ENCODE measurements around the gene CLEC4E.
"Not testable (repeated sequence)": the region's sequence is repeated elsewhere in the genome, so short reads cannot be mapped to it uniquely, and the experiment has no call there.

Gene CLEC4E

DNA sequence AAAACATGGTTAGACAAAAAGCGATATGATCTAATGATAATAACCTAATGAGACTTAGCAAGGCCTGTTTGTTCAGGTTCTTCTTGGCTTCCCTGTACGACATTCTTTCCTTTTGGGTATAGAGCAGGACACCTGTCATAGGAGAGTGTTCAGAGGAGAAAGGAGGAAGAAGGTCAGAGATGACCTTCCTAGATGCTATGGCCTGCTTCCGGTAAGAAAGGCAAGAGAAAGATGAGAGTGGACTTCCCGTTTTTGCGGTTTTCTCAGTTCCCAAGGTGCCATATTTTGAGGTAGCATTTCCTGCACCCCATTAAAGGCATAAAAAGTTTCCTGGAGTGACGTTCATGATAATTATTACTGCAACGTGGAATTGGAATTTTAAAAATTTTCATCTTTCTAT, 8.7 kb downstream of the CLEC4E start:
- DNase-seq, result no peak

DNA sequence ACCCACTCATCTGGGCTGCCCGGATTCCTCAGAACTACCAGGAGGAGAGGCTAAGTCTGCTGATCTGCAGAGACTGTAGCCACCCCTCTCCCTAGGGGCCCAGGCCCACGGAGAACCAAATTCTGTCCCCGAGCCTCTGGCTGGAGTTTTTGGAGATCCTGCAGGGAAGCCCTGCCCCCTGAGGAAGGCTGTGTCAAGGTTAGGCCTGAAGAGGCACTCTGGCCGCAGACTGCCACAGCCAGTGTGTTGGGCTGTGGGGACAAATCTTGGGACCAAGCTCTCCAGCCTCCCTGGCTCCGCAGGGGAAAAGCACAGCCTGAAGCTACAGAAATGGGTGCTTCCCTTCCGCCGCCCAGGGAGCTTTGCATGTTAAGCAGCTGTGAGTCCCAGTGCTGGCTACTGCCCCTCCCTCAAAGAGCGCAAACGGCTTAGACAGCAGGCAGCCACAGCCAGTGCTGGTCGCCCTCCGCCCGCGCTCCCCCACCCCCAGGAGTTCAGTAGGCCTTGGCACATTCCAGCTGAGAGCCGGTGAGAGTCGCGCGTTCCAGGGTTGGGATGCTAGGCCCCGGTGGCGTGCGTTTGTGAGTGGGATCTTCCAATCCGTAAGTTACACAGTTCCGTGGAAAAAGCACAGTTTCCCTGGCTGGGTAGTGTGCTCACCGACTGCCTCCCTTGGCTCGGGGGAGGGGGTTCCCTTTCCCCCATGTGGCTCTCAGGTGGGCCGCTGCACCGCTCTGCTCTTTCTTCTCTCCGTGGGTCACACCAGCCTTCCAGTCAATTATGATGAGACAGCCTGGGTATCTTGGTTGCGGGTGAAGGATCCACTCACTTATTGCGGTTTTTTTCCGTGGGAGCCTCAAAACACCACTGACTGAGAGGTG, 13.2 kb downstream of the CLEC4E start:
- DNase-seq, result no peak

DNA sequence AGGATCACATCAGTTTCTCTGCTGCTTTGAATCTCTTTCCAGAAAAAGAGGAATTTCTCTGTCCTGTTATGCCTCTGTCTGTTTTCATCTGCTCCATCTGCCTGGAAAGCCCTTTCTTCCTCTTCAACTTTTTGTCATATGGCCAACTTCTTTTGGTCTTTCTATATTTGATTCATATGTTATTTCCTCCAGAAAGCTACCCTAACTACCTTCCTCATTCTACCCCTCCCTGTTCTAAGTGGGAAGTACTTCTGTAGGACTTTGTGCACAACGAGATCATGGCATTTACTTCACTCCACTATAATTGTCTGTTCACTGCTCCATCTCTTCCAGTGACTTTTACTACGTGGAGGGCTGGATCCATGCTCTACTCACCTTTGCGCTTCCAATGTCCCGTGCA, 21.5 kb downstream of the CLEC4E start:
- no peak for DNase-seq

DNA sequence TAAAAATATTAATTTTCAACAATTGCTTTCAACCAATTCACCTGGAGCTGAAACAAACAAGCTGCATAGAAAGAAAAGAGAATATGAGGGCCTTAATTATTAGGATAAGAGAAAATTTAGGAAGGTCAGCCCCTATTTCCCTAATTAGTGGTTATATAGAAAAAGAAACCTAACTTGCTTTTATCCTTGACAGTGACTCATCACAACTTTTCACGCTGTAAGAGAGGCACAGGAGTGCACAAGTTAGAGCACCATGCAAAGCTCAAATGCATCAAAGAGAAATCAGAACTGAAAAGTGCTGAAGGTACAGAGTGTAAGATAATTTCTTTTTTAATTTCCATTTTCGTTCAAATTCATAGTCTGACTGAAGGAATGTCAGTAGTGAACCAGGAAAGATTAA, 22.7 kb downstream of the CLEC4E start:
- no peak for DNase-seq

DNA sequence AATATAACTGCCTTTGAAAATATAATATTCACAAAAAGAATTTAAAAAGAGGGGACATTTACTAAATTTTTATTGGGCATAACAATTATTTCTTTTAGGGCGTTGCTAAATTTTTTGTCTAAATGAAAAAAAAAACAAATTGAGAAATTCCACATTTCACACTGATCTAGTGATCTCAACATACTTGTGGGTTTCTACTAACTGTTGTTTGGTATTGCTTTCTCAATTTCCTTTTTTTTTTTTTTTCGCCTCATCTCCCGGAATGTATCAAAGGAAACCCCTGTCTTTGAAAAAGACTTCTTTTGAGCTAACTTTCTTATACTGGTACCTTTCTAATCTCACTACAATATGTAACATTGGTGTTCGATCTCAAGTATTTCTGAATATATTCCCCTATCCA, 27.4 kb downstream of the CLEC4E start, which contains the start of gene CLEC4D:
TSS of gene CLEC4D (plus strand) at position 248 of the 400 bp plus-strand sequence. CDS start 230 bp downstream, outside the sequence.
- DNase-seq, result no peak

DNA sequence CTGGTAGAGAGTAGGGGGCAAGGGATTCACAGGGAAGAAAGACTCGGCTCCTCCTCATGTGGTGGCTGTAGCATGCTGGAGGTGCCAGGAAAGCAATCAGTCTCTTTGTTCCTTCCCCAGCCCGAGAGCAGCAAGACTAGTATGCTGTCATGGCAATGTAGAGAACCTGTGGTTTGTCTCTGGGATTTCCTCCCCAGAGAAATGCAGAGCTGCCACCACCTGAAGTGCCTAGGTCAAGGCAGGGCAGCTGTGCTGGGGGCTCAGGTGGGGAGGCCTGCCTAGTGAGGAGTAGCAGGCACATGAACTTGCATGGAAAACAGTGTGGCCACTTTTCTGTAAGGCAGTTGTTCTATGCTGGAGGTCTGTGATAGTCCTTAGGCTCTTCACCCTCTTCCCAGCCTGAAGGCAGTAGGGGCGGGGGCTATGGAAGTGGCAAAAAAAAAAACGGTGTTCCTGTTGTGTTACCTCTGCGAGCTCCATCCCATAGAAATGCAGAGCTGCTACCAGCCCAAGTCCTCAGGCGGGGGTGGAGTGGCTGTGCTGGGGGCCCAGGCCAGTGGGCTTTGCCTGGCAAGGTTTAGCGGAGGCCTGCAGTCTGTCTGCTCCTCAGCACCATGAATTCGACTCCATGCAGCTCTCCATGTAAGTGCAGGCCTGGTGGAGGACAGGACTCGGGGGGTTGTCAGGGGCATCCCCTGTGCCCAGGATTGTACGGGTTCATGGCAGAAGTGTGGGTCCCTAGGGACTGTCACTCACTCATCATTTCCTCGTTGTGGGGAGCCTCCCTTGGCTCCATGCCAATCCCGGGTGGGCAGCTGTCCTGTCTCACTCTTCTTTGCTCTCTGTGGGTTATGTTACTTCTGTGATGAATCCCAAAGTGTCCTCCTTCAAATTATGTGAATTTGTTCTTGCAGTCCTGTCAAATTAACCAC, 31.5 kb downstream of the CLEC4E start:
- DNase-seq, result no peak

DNA sequence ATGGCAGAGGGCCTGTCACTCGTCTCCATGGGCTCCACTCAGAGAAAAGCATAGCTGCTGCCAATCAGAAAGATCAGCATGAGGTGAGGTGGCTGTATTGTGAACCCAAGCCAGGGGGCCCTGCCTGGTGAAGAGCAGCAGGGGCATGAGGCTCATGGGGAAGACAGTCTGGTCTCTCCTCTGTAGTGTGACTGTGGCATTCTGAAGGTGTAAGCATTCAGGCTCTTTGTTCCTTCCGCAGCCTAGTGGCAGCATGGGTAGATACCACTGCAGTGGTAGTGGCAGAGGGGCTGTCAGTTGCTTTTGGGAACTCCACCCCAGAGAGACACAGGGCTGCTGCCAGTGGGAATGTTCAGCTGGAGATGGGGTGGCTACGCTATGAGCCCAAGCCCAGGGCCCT, 32.5 kb downstream of the CLEC4E start:
- no peak for DNase-seq

DNA sequence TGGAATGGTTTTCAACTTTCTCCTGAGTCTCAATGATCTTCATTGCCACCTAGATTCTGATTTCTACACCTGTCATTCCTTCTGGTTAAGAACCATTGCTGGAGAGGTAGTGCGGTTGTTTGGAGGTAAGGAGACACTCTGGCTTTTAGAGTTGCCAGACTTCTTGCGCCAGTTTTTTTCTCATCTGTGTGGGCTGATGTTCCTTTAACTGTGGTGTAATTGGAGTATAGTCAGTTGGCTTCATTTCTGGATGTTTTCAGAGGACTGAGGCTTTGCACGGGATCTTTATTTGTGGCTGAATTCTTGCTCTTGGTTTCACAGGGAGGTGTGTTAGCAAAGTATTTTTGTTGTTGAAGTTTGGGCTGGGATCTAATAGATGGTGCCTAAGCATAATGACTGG, 33.1 kb downstream of the CLEC4E start:
- no peak for DNase-seq

DNA sequence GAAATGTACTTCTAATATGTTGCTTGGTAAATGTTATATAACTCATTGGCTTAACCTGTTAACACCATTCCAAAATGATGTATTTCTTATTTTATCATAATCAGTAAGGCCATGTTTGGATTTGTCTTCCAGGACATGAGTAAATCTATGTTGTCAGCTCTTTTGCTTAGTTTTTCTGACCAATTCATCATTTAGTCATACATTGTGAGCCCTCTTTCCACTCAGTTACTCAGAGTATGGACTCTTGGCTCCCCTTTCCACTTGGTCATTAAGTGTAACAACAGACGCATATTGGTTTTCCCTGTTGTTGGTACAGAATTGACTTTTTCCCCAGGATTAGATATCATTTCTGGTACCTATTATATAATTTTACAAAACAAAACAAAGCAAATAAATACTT, 36.4 kb downstream of the CLEC4E start:
- DNase-seq, result no peak

DNA sequence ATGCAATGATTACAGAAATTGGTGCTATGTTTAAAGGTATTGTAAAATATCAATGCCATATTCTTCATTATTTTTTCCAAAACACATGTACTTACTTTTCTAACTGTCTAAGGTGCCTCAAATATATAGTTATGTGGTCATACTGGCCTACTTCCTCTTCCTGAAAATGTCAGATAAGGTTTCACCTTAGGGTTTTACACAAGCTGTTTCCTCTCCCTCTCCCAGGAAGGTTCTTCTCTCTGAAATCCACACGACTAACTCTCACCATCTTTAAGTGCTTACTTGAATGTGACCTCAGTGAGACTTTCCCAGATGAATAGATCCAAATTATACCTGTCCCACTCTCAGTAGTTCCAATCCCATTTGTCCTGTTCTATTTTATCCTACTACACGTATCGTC, 39.0 kb downstream of the CLEC4E start:
- no peak for DNase-seq

DNA sequence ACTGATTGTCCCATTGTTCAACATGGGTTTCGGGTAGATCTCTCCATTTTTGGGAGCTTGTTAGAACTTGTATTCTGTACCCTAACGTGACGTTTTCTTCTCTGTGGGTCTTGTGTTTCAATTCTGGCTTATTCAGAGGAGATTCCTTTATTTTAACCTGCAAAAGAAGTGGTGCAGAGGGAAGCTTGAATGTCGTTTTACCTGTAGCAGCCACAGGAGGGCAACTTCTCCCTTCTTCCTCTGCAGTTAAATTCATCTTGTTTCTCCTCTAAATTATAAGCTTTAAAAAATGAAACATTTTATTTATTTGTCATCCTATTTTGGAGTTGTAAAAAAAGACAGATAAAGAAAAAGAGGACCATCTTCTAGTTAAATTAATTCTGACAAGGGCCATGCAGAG, 41.1 kb downstream of the CLEC4E start:
- DNase-seq, result no peak

DNA sequence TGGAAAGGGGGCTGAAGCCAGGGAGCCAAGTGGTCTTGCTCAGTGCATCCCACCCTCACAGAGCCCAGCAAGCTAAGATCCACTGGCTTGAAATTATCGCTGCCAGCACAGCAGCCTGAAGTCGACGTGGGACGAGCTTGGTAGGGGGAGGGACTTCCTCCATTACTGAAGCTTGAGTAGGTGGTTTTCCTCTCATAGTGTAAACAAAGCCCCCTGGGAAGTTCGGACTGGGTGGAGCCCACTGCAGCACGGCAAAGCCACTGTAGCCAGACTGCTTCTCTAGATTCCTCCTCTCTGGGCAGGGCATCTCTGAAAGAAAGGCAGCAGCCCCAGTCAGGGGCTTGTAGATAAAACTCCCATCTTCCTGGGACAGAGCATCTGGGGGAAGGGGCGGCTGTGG, 44.6 kb downstream of the CLEC4E start:
- not testable (repeated sequence) for DNase-seq

DNA sequence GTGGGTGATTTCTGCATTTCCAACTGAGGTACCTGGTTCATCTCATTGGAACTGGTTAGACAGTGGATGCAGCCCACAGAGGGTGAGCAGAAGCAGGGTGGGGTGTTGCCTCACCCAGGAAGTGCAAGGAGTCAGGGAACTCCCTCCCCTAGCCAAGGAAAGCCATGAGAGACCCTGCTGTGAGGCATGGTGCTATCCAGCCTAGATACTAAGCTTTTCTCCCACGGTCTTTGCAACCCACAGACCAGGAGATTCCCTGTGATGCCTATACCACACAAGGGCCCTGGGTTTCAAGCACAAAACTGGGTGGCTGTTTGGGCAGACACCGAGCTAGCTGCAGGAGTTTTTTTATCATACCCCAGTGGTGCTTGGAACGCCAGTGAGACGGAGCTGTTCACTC, 45.0 kb downstream of the CLEC4E start:
- DNase-seq, result not testable (repeated sequence)

DNA sequence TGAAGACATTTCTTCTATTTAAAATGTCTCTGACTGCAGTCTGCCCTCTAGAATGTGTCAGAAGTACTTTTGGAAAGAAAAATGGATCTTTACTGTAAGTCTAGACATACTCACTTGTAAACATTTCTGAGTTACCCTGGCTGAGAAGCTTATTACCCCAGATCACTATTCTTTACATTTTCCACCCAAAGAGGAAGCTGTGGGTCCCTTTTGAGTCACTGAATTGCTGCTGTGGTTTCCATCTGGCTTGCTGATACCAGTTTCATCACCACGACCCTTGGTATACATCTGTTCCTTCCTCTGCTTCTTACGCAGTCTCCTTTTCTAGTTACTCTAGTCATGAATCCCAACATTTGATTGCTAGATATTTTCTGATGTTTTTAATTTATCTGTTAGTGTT, 47.6 kb downstream of the CLEC4E start:
- DNase-seq, result no peak

DNA sequence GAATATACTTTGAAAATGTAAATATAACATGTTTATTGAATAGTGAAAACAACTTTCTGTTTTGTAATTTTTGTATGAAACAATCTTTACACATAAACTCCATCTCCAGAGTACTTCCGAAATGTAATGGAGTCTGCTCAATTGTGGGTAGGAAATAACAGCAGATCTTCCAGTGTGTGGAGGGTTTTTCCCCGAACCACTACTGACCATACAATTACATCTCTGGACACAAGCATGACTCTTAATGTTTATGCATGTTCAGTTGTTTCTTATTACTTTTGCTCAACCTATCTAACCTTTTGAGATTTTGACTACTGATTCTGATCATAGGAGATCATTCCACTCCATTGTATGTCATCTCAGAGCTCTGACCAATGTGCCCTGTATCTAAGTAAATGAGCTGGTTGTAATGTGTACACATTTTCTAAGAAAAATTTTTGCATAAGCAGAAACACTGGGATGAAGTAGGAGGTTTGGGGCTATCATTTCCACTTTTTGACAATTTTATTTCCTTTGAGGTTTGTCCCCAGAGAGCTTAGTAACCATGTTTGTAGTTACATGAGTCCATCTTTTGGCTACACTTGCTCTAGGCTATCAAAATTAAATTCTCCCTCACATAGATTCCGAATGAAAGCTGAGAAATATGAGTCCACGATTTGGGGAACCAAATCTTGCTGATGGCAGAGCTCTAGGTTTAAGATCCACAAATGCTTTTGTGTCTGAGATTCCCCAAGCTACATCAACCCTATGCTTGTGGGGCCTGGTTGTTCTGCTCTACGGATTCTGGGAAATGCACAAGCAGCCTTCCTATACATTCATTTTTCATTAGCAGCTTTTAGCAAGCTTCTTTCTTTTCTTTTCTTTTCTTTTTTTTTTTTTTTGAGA, 48.8 kb downstream of the CLEC4E start:
- DNase-seq, result no peak

Measured in DMS 273 treated with DMSO at 0.1 percent for 48 hours (cell line).